Activated CD8-positive, alpha-beta memory T cell treated with anti-CD3 and anti-CD28 coated beads, Interleukin-2, amount 10 ng/mL, durations not matched to agents 7 days and 5 days (primary cell): ENCODE data around the gene DIPK2B. TPM values are rescaled to one million over a fixed set of nuclear protein-coding genes. Genes with fewer than 3 reads are reported as not detected.

Experiments used
- ATAC-seq: fragments of 150-1000 bp; cut with Tn5 transposase; one replicate; pipeline ENCODE4 v1.10.0; 2021; ENCODE audit warnings: moderate library complexity
- CTCF ChIA-PET: fragments of 350-600 bp; sonication (Branson Sonifier 250); formaldehyde crosslinking; loops from one replicate; lab custom pipeline; 2021; ENCODE audit warnings: antibody characterized with exemption; lab: Charles Lee
- DNase-seq: peaks from one replicate; pipeline ENCODE4 v3.0.0-alpha.2; 2020
- H3K27ac Mint-ChIP-seq: one replicate; pipeline ENCODE4 v1.8.0; 2021; ENCODE audit warnings: mild to moderate bottlenecking, mixed read lengths
- H3K27me3 Mint-ChIP-seq: one replicate; pipeline ENCODE4 v1.8.0; 2021; ENCODE audit warnings: mixed read lengths
- H3K36me3 Mint-ChIP-seq: one replicate; pipeline ENCODE4 v1.8.0; 2021; ENCODE audit warnings: mild to moderate bottlenecking, mixed read lengths
- H3K4me1 Mint-ChIP-seq: one replicate; pipeline ENCODE4 v1.8.0; 2021; ENCODE audit warnings: mixed read lengths
- H3K4me3 Mint-ChIP-seq: one replicate; pipeline ENCODE4 v1.8.0; 2021; ENCODE audit warnings: mild to moderate bottlenecking, moderate library complexity, mixed read lengths
- H3K9me3 Mint-ChIP-seq: one replicate; pipeline ENCODE4 v1.8.0; 2022; ENCODE audit warnings: low read depth, mixed read lengths
- total RNA-seq, 2 experiments: library from RNA; stranded (reverse); gene quantifications; one replicate each; pipeline ENCODE4 v1.2.3, GENCODE V29; 2021

The DIPK2B gene, protein sequence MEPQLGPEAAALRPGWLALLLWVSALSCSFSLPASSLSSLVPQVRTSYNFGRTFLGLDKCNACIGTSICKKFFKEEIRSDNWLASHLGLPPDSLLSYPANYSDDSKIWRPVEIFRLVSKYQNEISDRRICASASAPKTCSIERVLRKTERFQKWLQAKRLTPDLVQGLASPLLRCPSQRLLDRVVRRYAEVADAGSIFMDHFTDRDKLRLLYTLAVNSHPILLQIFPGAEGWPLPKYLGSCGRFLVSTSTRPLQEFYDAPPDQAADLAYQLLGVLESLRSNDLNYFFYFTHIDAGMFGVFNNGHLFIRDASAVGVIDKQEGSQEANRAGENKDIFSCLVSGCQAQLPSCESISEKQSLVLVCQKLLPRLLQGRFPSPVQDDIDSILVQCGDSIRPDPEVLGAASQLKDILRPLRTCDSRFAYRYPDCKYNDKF
- not detected for total RNA-seq

GRCh38 chrX:45200741-45201234 is at the start of gene DIPK2B:
Gene DIPK2B, minus strand, starts transcription at chrX:45200876. Its CDS starts 50 bp downstream, at chrX:45200826.
- H3K27me3 Mint-ChIP-seq: peaks cover 28% of the 10 kb centered on the region
- no peak within 1 kb of the TSS for H3K4me3 Mint-ChIP-seq
- DNase-seq (no peak), ATAC-seq (no peak)
- no peaks in the 10 kb centered on the region for H3K4me1 Mint-ChIP-seq
- H3K36me3 Mint-ChIP-seq: peaks cover 2% of the 10 kb centered on the region
- CTCF ChIA-PET: interaction anchor here (1.3 kb wide), 1 partner anchor 14 kb away, joined by 3 read pairs; no protein-coding TSS in a partner anchor
- H3K27ac Mint-ChIP-seq: no peak within 1 kb of the TSS
- H3K9me3 Mint-ChIP-seq: no peaks in the 10 kb centered on the region

DNA sequence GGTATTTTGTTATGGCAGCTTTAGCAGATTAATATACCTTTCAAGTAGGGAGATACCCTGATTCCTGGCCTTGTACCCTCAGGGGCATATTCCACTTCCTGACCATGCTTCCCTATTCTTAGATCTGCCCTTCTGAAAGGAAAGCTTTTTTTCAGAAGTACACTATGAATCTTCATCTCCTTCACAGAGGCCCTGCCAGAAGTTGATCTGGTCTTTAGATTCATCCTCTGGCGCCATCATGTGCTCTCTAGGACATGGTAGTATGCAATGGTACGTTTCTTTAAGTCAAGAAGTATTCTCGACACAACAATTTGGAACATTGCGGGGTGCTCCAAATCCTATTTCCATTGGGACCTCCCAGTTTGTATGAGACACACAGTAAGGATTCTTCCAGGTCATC is 39.6 kb upstream of the DIPK2B start:
- H3K9me3 Mint-ChIP-seq: no peaks in the 10 kb centered on the region
- H3K27me3 Mint-ChIP-seq: peaks cover 2% of the 10 kb centered on the region
- no peaks in the 10 kb centered on the region for H3K36me3 Mint-ChIP-seq
- no peak overlapping the region for H3K4me3 Mint-ChIP-seq
- no peak overlapping the region for H3K27ac Mint-ChIP-seq
- DNase-seq: no peak
- CTCF ChIA-PET: no interaction called here
- H3K4me1 Mint-ChIP-seq: no peaks in the 10 kb centered on the region
- no peak for ATAC-seq

- CTCF ChIA-PET: no interaction called here
- H3K4me3 Mint-ChIP-seq: no peak overlapping the region
- ATAC-seq (no peak), DNase-seq (no peak)
- no peaks in the 10 kb centered on the region for H3K4me1 Mint-ChIP-seq
- H3K9me3 Mint-ChIP-seq: no peaks in the 10 kb centered on the region
- no peak overlapping the region for H3K27ac Mint-ChIP-seq
- H3K36me3 Mint-ChIP-seq: no peaks in the 10 kb centered on the region
- H3K27me3 Mint-ChIP-seq: no peaks in the 10 kb centered on the region
Measured at GRCh38 chrX:45238489-45238888, 37.8 kb upstream of the DIPK2B start.

- CTCF ChIA-PET: interaction anchor here (0.5 kb wide), 1 partner anchor 89 kb away, joined by 4 read pairs; no protein-coding TSS in a partner anchor
- H3K27ac Mint-ChIP-seq: no peak overlapping the region
Measured at GRCh38 chrX:45233531-45233930, 32.9 kb upstream of the DIPK2B start.

GRCh38 chrX:45232139-45232538 is 31.5 kb upstream of the DIPK2B start:
- Mint-ChIP-seq H3K27ac (no peak overlapping the region), H3K27me3 (no peaks in the 10 kb centered on the region), H3K9me3 (no peaks in the 10 kb centered on the region), H3K4me1 (peaks cover 10% of the 10 kb centered on the region), H3K36me3 (peaks cover 4% of the 10 kb centered on the region), H3K4me3 (no peak overlapping the region)
- CTCF ChIA-PET: no interaction called here
- DNase-seq (no peak), ATAC-seq (no peak)

More at GRCh38 chrX:45233531-45233930, 32.9 kb upstream of the DIPK2B start:
- DNase-seq (no peak), ATAC-seq (no peak)
- Mint-ChIP-seq H3K36me3 (peaks cover 4% of the 10 kb centered on the region), H3K4me1 (peaks cover 10% of the 10 kb centered on the region), H3K9me3 (no peaks in the 10 kb centered on the region), H3K27me3 (no peaks in the 10 kb centered on the region), H3K4me3 (no peak overlapping the region)

GRCh38 chrX:45230410-45230809 is 29.7 kb upstream of the DIPK2B start:
- H3K4me1 Mint-ChIP-seq: peaks cover 10% of the 10 kb centered on the region
- ATAC-seq: no peak

GRCh38 chrX:45229348-45229747 is 28.7 kb upstream of the DIPK2B start:
- DNase-seq (no peak), ATAC-seq (no peak)
- H3K4me3 Mint-ChIP-seq: no peak overlapping the region
- peaks cover 4% of the 10 kb centered on the region for H3K36me3 Mint-ChIP-seq
- H3K27ac Mint-ChIP-seq: no peak overlapping the region
- H3K27me3 Mint-ChIP-seq: no peaks in the 10 kb centered on the region
- H3K9me3 Mint-ChIP-seq: no peaks in the 10 kb centered on the region
- peaks cover 10% of the 10 kb centered on the region for H3K4me1 Mint-ChIP-seq
- CTCF ChIA-PET: no interaction called here

More at GRCh38 chrX:45230410-45230809, 29.7 kb upstream of the DIPK2B start:
- Mint-ChIP-seq H3K9me3 (no peaks in the 10 kb centered on the region), H3K27me3 (no peaks in the 10 kb centered on the region), H3K27ac (no peak overlapping the region), H3K36me3 (peaks cover 4% of the 10 kb centered on the region), H3K4me3 (no peak overlapping the region)
- CTCF ChIA-PET: no interaction called here
- no peak for DNase-seq

DNA sequence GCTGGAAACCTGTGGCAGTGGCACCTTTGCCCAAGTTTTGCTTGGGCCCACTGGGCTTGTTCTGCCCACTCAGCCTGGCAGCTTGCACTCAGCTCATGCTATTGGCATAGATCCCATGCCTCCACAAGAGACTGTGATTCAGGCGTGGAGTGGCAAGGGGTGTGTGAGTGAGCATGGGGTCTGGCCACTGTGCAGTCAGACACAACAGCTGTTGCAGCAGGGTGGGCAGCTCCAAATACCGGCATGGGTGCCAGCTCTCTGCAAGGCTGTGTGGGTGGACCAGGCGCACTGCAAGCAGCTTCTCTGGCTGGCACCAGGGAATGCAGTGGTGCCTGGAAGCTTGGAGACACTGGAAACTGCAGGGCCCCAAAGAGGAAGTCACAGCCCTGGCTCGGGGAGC is 27.4 kb upstream of the DIPK2B start:
- Mint-ChIP-seq H3K27ac (no peak overlapping the region), H3K4me3 (no peak overlapping the region), H3K36me3 (peaks cover 4% of the 10 kb centered on the region), H3K9me3 (no peaks in the 10 kb centered on the region), H3K27me3 (no peaks in the 10 kb centered on the region), H3K4me1 (peaks cover 10% of the 10 kb centered on the region)
- no peak for ATAC-seq
- DNase-seq: no peak
- CTCF ChIA-PET: no interaction called here

GRCh38 chrX:45208121-45208856 is 7.6 kb upstream of the DIPK2B start:
- DNase-seq: no peak
- no peak for ATAC-seq
- peaks cover 2% of the 10 kb centered on the region for H3K36me3 Mint-ChIP-seq
- no peak overlapping the region for H3K4me3 Mint-ChIP-seq
- H3K27me3 Mint-ChIP-seq: peaks cover 3% of the 10 kb centered on the region
- H3K9me3 Mint-ChIP-seq: no peaks in the 10 kb centered on the region
- CTCF ChIA-PET: no interaction called here
- H3K4me1 Mint-ChIP-seq: no peaks in the 10 kb centered on the region
- no peak overlapping the region for H3K27ac Mint-ChIP-seq

GRCh38 chrX:45202171-45202570 is 1.5 kb upstream of the DIPK2B start:
- peaks cover 2% of the 10 kb centered on the region for H3K36me3 Mint-ChIP-seq
- H3K27me3 Mint-ChIP-seq: peaks cover 28% of the 10 kb centered on the region
- no peaks in the 10 kb centered on the region for H3K9me3 Mint-ChIP-seq
- H3K4me1 Mint-ChIP-seq: no peaks in the 10 kb centered on the region
- CTCF ChIA-PET: no interaction called here
- no peak for ATAC-seq
- no peak overlapping the region for H3K27ac Mint-ChIP-seq
- H3K4me3 Mint-ChIP-seq: no peak overlapping the region
- no peak for DNase-seq

DNA sequence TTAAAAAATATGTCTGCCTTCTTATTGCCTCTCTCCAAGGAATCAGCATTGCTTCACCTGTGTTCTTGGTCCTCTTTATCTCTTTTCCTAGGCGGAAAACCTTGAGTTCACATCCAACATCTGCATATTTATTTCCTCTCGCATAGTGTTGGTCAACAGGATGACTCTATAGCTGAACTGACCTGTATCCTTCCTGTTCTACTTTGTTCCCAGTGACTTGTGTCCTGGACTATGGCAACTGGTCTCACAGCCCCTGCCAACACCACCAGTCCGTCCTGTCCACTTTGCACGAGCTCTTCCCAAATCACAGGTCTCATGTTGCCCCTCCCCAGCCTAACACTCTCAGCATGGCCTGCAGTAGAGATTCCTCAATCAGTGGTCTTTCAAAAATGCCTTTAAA is 2.0 kb downstream of the DIPK2B start:
- H3K4me3 Mint-ChIP-seq: no peak overlapping the region
- CTCF ChIA-PET: no interaction called here
- H3K27ac Mint-ChIP-seq: no peak overlapping the region
- H3K27me3 Mint-ChIP-seq: peaks cover 25% of the 10 kb centered on the region
- DNase-seq (no peak), ATAC-seq (no peak)
- H3K36me3 Mint-ChIP-seq: no peaks in the 10 kb centered on the region
- H3K4me1 Mint-ChIP-seq: no peaks in the 10 kb centered on the region
- no peaks in the 10 kb centered on the region for H3K9me3 Mint-ChIP-seq

GRCh38 chrX:45198301-45198700 is 2.4 kb downstream of the DIPK2B start:
- no peak for ATAC-seq
- no peaks in the 10 kb centered on the region for H3K9me3 Mint-ChIP-seq
- H3K36me3 Mint-ChIP-seq: no peaks in the 10 kb centered on the region
- CTCF ChIA-PET: no interaction called here
- H3K27ac Mint-ChIP-seq: no peak overlapping the region
- H3K4me3 Mint-ChIP-seq: no peak overlapping the region
- no peaks in the 10 kb centered on the region for H3K4me1 Mint-ChIP-seq
- H3K27me3 Mint-ChIP-seq: peaks cover 25% of the 10 kb centered on the region
- no peak for DNase-seq

DNA sequence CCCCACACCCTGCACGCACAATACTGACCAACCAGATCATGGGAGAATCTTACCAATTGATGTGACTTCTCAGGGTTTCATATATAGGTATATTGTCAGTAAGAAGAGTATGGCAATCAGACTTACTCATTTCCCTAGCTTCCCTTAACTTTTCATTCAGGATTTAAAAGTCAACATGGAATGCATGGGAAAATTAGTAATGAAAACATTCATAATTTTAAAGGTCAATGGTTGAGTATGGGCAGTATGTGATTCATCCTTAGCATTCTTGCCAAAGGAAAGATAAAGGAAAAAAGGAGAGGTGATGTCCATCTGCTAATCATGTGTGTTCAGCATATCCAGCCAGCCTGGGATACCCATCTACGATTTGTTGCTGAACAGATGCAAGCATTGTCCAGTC is 4.0 kb downstream of the DIPK2B start:
- ATAC-seq (no peak), DNase-seq (no peak)
- H3K9me3 Mint-ChIP-seq: no peaks in the 10 kb centered on the region
- no peak overlapping the region for H3K4me3 Mint-ChIP-seq
- CTCF ChIA-PET: no interaction called here
- H3K4me1 Mint-ChIP-seq: peaks cover 2% of the 10 kb centered on the region
- no peak overlapping the region for H3K27ac Mint-ChIP-seq
- peaks cover 17% of the 10 kb centered on the region for H3K27me3 Mint-ChIP-seq
- H3K36me3 Mint-ChIP-seq: no peaks in the 10 kb centered on the region
